H4 (cell line): ENCODE results near the gene CEP152. TPM values are rescaled to one million over a fixed set of nuclear protein-coding genes. Genes with fewer than 3 reads are reported as not detected.
"Not testable (repeated sequence)": the region's sequence is repeated elsewhere in the genome, so short reads cannot be mapped to it uniquely, and the experiment has no call there.

ENCODE experiments used
- DNase-seq: peaks from one replicate; pipeline ENCODE4 v3.0.0-alpha.2; 2015; ENCODE audit warnings: low spot score
- total RNA-seq: library from RNA; depleted of rRNA; stranded (reverse); fragments of >200 nt; shearing (Covaris generic); gene quantifications from 2 replicates; pipeline ENCODE4 v1.2.3, GENCODE V29; 2014; rRNA removed

CEP152 gene
- total RNA-seq, result 6.2 and 9.7 TPM in 2 replicates

- peak; percentile 99 for DNase-seq
Observed at GRCh38 chr15:48810414-48811324, at the start of gene CEP152. CEP152 (minus strand) TSS chr15:48811069; CDS start chr15:48805649, 5,420 bp downstream.

- DNase-seq, result no peak
Observed at GRCh38 chr15:48859426-48859825, 48.6 kb upstream of the CEP152 start.

- DNase-seq, result peak; percentile 87
Observed at GRCh38 chr15:48858401-48858800, 47.5 kb upstream of the CEP152 start.

- peak; percentile 81 for DNase-seq
Observed at GRCh38 chr15:48856942-48857341, 46.1 kb upstream of the CEP152 start.

- DNase-seq, result peak; percentile 26
Observed at GRCh38 chr15:48855501-48856440, 44.9 kb upstream of the CEP152 start.

GRCh38 chr15:48854434-48854833, 43.6 kb upstream of the CEP152 start:
- DNase-seq, result not testable (repeated sequence)

- DNase-seq, result no peak
Observed at GRCh38 chr15:48851956-48852355, 41.1 kb upstream of the CEP152 start.

GRCh38 chr15:48850648-48851047, 39.8 kb upstream of the CEP152 start:
- no peak for DNase-seq

- DNase-seq, result no peak
Observed at GRCh38 chr15:48845123-48845522, 34.3 kb upstream of the CEP152 start.

GRCh38 chr15:48842501-48842900, 31.6 kb upstream of the CEP152 start:
- DNase-seq, result no peak

GRCh38 chr15:48834756-48835155, 23.9 kb upstream of the CEP152 start:
- DNase-seq, result no peak

- DNase-seq, result no peak
Observed at GRCh38 chr15:48833526-48834239, 22.8 kb upstream of the CEP152 start.

GRCh38 chr15:48832648-48833047, 21.8 kb upstream of the CEP152 start:
- DNase-seq, result no peak

- no peak for DNase-seq
Observed at GRCh38 chr15:48828906-48829305, 18.0 kb upstream of the CEP152 start.

GRCh38 chr15:48828471-48828870, 17.6 kb upstream of the CEP152 start:
- no peak for DNase-seq

- DNase-seq, result no peak
Observed at GRCh38 chr15:48825075-48825474, 14.2 kb upstream of the CEP152 start.

- no peak for DNase-seq
Observed at GRCh38 chr15:48823706-48824105, 12.8 kb upstream of the CEP152 start.

- no peak for DNase-seq
Observed at GRCh38 chr15:48823237-48823636, 12.4 kb upstream of the CEP152 start.

GRCh38 chr15:48814286-48814685, 3.4 kb upstream of the CEP152 start:
- DNase-seq, result no peak

GRCh38 chr15:48811325-48811958, 573 bp upstream of the CEP152 start:
- no peak for DNase-seq

GRCh38 chr15:48806151-48806550, 4.7 kb downstream of the CEP152 start:
- no peak for DNase-seq
